Keratinocyte (primary cell): Measurements from ENCODE around the gene SRGAP3. TPM values are rescaled to one million over a fixed set of nuclear protein-coding genes. Genes with fewer than 3 reads are reported as not detected.

Experiments used
- DNase-seq: peaks from one replicate; pipeline ENCODE4 v3.0.0-alpha.2; 2011; ENCODE audit warnings: low read depth, missing footprints, low spot score
- FAIRE-seq: peaks from 2 replicates; lab custom pipeline; 2011; peaks lifted over from hg19 to GRCh38; lab: Jason Lieb, UNC
- H2AFZ ChIP-seq: 2 replicates; pipeline ENCODE4 v1.6.0; 2012; ENCODE audit warnings: low read length, control low read depth, inconsistent platforms; ENCODE audit not compliant: control insufficient read depth
- H3K27ac ChIP-seq: 2 replicates; pipeline ENCODE4 v1.5.1; 2011; ENCODE audit warnings: low read length; ENCODE audit not compliant: control insufficient read depth, insufficient read depth
- H3K27me3 ChIP-seq: 3 replicates; pipeline ENCODE4 v1.6.0; 2011; ENCODE audit warnings: low read length; ENCODE audit not compliant: control insufficient read depth, insufficient read depth; ENCODE audit errors: extremely low read depth
- H3K36me3 ChIP-seq, 2 experiments: 2 replicates in 1 of 2; 3 replicates in 1 of 2; pipeline ENCODE4 v1.5.1; 2011; ENCODE audit warnings: low read length in 2 of 2, mild to moderate bottlenecking in 1 of 2; ENCODE audit not compliant: control insufficient read depth in 2 of 2, insufficient read depth in 2 of 2; ENCODE audit errors: extremely low read depth in 1 of 2
- H3K4me1 ChIP-seq: 3 replicates; pipeline ENCODE4 v1.5.1; 2011; ENCODE audit warnings: low read length; ENCODE audit not compliant: control insufficient read depth, insufficient read depth; ENCODE audit errors: extremely low read depth
- H3K4me2 ChIP-seq: 3 replicates; pipeline ENCODE4 v1.6.0; 2011; ENCODE audit warnings: low read depth, low read length; ENCODE audit not compliant: control insufficient read depth, insufficient read depth; ENCODE audit errors: extremely low read depth
- H3K4me3 ChIP-seq, 3 experiments: fragments of 200-600 bp in 1 of 3; sonication (generic) in 1 of 3; 2 replicates in 2 of 3; 3 replicates in 1 of 3; pipeline ENCODE4 v1.5.1; 2011 to 2016; ENCODE audit warnings: low read length in 3 of 3, mild to moderate bottlenecking in 3 of 3, control low read depth in 2 of 3, inconsistent platforms in 1 of 3, low read depth in 1 of 3, mixed read lengths in 1 of 3, mixed run types in 1 of 3, moderate library complexity in 1 of 3; ENCODE audit not compliant: control insufficient read depth in 2 of 3, insufficient read depth in 2 of 3; ENCODE audit errors: extremely low read depth in 1 of 3
- H3K79me2 ChIP-seq: 2 replicates; pipeline ENCODE4 v1.6.0; 2012; ENCODE audit warnings: low read length; ENCODE audit not compliant: control insufficient read depth, insufficient read depth
- H3K9ac ChIP-seq: 3 replicates; pipeline ENCODE4 v1.6.0; 2011; ENCODE audit warnings: low read length; ENCODE audit not compliant: control insufficient read depth, insufficient read depth; ENCODE audit errors: extremely low read depth
- H3K9me1 ChIP-seq: 3 replicates; pipeline ENCODE4 v1.6.0; 2011; ENCODE audit warnings: low read length; ENCODE audit not compliant: control insufficient read depth, insufficient read depth; ENCODE audit errors: extremely low read depth
- H3K9me3 ChIP-seq: 2 replicates; pipeline ENCODE4 v1.5.1; 2012; ENCODE audit warnings: low read depth, low read length; ENCODE audit not compliant: control insufficient read depth
- H4K20me1 ChIP-seq: 3 replicates; pipeline ENCODE4 v1.6.0; 2011; ENCODE audit warnings: low read length; ENCODE audit not compliant: control insufficient read depth, insufficient read depth; ENCODE audit errors: extremely low read depth
- CTCF ChIP-seq, 3 experiments: IDR thresholded peaks in 1 of 3; conservative IDR thresholded peaks in 1 of 3; optimal IDR thresholded peaks in 1 of 3; 2 replicates in 2 of 3; 3 replicates in 1 of 3; pipeline versions ENCODE3 to v1.5.1; 2011; ENCODE audit warnings: low read length in 3 of 3, mild to moderate bottlenecking in 3 of 3, moderate library complexity in 2 of 3, control low read depth in 1 of 3, inconsistent platforms in 1 of 3; ENCODE audit not compliant: insufficient read depth in 2 of 3; ENCODE audit errors: extremely low read depth in 1 of 3
- EZH2 ChIP-seq: IDR thresholded peaks from one replicate; pipeline ENCODE4 v1.6.1; 2012; ENCODE audit warnings: inconsistent platforms, mild to moderate bottlenecking, low read length, moderate library complexity
- dilution Hi-C: fragments of 300-500 bp; cut with MboI; formaldehyde crosslinking; loops from one replicate; pipeline ENCODE4 v1.7.0; 2020; ENCODE audit warnings: low sequenced_read_pairs; ENCODE audit not compliant: extremely low pct_ligation_motif_present
- polyA plus RNA-seq, 5 experiments: library from polyadenylated mRNA; depleted of rRNA in 3 of 5; stranded (reverse) in 3 of 5; stranded (forward) in 1 of 5; unstranded in 1 of 5; fragments of >200 nt; gene quantifications; 1 replicate in 1 of 5; 2 replicates in 3 of 5; 3 replicates in 1 of 5; pipeline versions ENCODE4 v1.2.1 to v1.2.3, GENCODE V29; 2011 to 2012; ENCODE audit warnings: missing spikeins in 2 of 5, low read depth in 1 of 5, low replicate concordance in 1 of 5

The SRGAP3 gene
- polyA plus RNA-seq, 1 donor (not counting 4 experiments of a cell fraction or from before 2014, with no cell fraction given) = 7.2 TPM

GRCh38 chr3:9229325-9229724 lies 20.1 kb downstream of the SRGAP3 start:
- Histone ChIP-seq H2AFZ (no peak overlapping the region), H3K9me3 (no peaks in the 10 kb centered on the region), H3K79me2 (peaks cover 30% of the 10 kb centered on the region), H3K9me1 (no peaks in the 10 kb centered on the region), H3K36me3 (peaks cover 0 to 3% of the 10 kb centered on the region in 2 experiments), H3K27me3 (no peaks in the 10 kb centered on the region), H3K4me3 (no peak overlapping the region), H3K9ac (no peak overlapping the region), H3K27ac (no peak overlapping the region), H3K4me2 (no peak overlapping the region), H3K4me1 (peaks cover 8% of the 10 kb centered on the region), H4K20me1 (no peaks in the 10 kb centered on the region)
- TF ChIP-seq CTCF (optimal IDR thresholded peaks at IDR 0.05 in 1 of 3, IDR thresholded peaks at IDR 0.05 in 1 of 3, conservative IDR thresholded peaks at IDR 0.05 in 1 of 3; ENCODE audit: extremely low read depth in 1 of 3, insufficient read depth in 2 of 3, low read length in 3 of 3) (no peak), EZH2 (no peak)
- dilution Hi-C loops = no loop called here
- DNase-seq (no peak), FAIRE-seq (no peak)

DNA sequence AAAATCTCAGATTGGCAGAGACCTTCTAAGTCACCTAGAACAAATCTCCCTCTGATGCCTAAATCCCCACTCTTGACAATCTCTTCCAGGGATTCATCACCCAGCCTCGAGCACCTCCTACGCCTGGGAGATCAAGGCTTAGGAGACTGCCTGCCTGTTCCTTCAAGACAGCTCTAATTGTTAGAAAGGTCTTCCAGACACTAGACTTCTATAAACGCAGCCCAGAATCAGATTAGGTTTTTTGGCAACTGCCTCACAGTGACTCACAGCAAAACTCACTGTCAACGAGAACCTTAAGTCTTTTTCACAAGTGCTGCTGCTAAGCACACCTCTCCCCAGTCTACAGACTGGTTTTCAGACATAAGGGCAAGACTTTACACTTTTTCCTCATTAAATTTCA lies 23.1 kb downstream of the SRGAP3 start:
- H3K4me3 ChIP-seq = no peak overlapping the region
- no peaks in the 10 kb centered on the region for H3K9me1 ChIP-seq
- no peaks in the 10 kb centered on the region for H3K27me3 ChIP-seq
- no peaks in the 10 kb centered on the region for H4K20me1 ChIP-seq
- dilution Hi-C loops = no loop called here
- H3K4me1 ChIP-seq = peaks cover 8% of the 10 kb centered on the region
- no peak overlapping the region for H2AFZ ChIP-seq
- H3K79me2 ChIP-seq = peaks cover 25% of the 10 kb centered on the region
- no peak for DNase-seq
- peak overlapping the region; percentile 1 for H3K27ac ChIP-seq
- H3K4me2 ChIP-seq = no peak overlapping the region
- H3K36me3 ChIP-seq = no peaks in the 10 kb centered on the region
- FAIRE-seq = peak; percentile 65
- TF ChIP-seq CTCF (optimal IDR thresholded peaks at IDR 0.05 in 1 of 3, IDR thresholded peaks at IDR 0.05 in 1 of 3, conservative IDR thresholded peaks at IDR 0.05 in 1 of 3; ENCODE audit: extremely low read depth in 1 of 3, insufficient read depth in 2 of 3, low read length in 3 of 3) (no peak), EZH2 (no peak)
- no peaks in the 10 kb centered on the region for H3K9me3 ChIP-seq
- no peak overlapping the region for H3K9ac ChIP-seq
